Coronary artery (tissue), 2 donors: Measurements from ENCODE around the gene PBOV1.

Source experiments
- DNase-seq: peaks from one replicate; pipeline ENCODE4 v3.0.0-alpha.2; 2017; ENCODE audit warnings: low spot score
- H3K27ac ChIP-seq, 2 donors: fragments of 200-600 bp; sonication (generic); one replicate each; pipeline ENCODE4 v1.5.1; 2016 to 2019
- H3K4me3 ChIP-seq: fragments of 200-600 bp; sonication (generic); 2 replicates; pipeline ENCODE4 v1.5.1; 2016; ENCODE audit warnings: mild to moderate bottlenecking, moderate library complexity
- CTCF ChIP-seq: fragments of 200-600 bp; sonication (generic); IDR thresholded peaks from one replicate; pipeline ENCODE4 v1.5.1; 2019; ENCODE audit warnings: antibody characterized with exemption

PBOV1 gene

GRCh38 chr6:138257638-138258040 lies 39.3 kb upstream of the PBOV1 start:
- Histone ChIP-seq H3K27ac (no peak overlapping the region), H3K4me3 (no peak overlapping the region)
- no peak for DNase-seq
- no peak for TF ChIP-seq CTCF

GRCh38 chr6:138255443-138255842 lies 37.2 kb upstream of the PBOV1 start:
- no peak for DNase-seq
- TF ChIP-seq CTCF = no peak
- H3K27ac ChIP-seq = no peak overlapping the region
- H3K4me3 ChIP-seq = no peak overlapping the region

GRCh38 chr6:138253731-138254130 lies 35.4 kb upstream of the PBOV1 start:
- no peak for TF ChIP-seq CTCF
- no peak for DNase-seq

GRCh38 chr6:138250513-138251247 lies 32.4 kb upstream of the PBOV1 start:
- peak overlapping the region; percentile 56 for H3K4me3 ChIP-seq
- no peak for TF ChIP-seq CTCF
- no peak for DNase-seq
- H3K27ac ChIP-seq = peak overlapping the region in 1 of 2 donors; percentile 13

More at GRCh38 chr6:138253731-138254130, 35.4 kb upstream of the PBOV1 start:
- no peak overlapping the region for H3K27ac ChIP-seq
- H3K4me3 ChIP-seq = no peak overlapping the region

GRCh38 chr6:138250053-138250452 lies 31.8 kb upstream of the PBOV1 start:
- Histone ChIP-seq H3K27ac (no peak overlapping the region), H3K4me3 (no peak overlapping the region)
- no peak for TF ChIP-seq CTCF
- DNase-seq = no peak

GRCh38 chr6:138248878-138249277 lies 30.6 kb upstream of the PBOV1 start:
- Histone ChIP-seq H3K27ac (no peak overlapping the region), H3K4me3 (no peak overlapping the region)
- no peak for TF ChIP-seq CTCF
- DNase-seq = no peak

- no peak for DNase-seq
- no peak for TF ChIP-seq CTCF
- Histone ChIP-seq H3K4me3 (no peak overlapping the region), H3K27ac (no peak overlapping the region)
Measured at GRCh38 chr6:138248011-138248410, 29.7 kb upstream of the PBOV1 start.
